Mammary epithelial cell (primary cell): ENCODE data around the gene ZNF544.

Source experiments
- CTCF ChIP-seq, 2 donors: IDR thresholded peaks in 1 of 2; conservative IDR thresholded peaks in 1 of 2; 2 replicates each; pipeline ENCODE4 v1.5.1; 2011 to 2012; ENCODE audit warnings: inconsistent platforms in 2 of 2, low read length in 2 of 2, mild to moderate bottlenecking in 2 of 2, control low read depth in 1 of 2, low read depth in 1 of 2; ENCODE audit not compliant: insufficient read depth in 1 of 2; ENCODE audit errors: extremely low read depth in 1 of 2
- EZH2 ChIP-seq: IDR thresholded peaks from 2 replicates; pipeline ENCODE4 v1.6.1; 2012; ENCODE audit warnings: low read length, inconsistent platforms, borderline replicate concordance

DNA sequence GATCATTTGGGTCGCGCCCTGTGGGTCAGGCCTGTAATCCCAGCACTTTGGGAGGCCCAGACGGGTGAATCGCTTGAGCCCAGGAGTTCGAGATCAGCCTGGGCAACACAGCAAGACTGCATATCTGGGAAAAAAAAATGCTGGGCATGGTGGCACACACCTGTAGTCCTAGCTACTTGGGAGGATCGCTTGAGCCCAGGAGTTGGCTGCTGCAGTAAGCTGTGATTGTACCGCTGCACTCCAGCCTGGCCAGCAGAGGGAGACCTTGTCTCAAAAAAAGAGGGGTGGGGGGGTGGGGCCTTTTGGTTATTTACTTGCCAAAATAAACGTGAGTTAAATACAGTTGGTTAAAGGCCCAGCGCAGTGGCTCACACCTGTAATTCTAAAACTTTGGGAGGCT is 9.8 kb upstream of the ZNF544 start:
- TF ChIP-seq CTCF (conservative IDR thresholded peaks at IDR 0.05 in 1 of 2, IDR thresholded peaks at IDR 0.05 in 1 of 2; ENCODE audit: extremely low read depth in 1 of 2, insufficient read depth in 1 of 2, low read depth in 1 of 2, low read length in 2 of 2) (no peak), EZH2 (no peak)
